Renal cortical epithelial cell (primary cell): ENCODE data around the gene IL17B. TPM values are rescaled to one million over a fixed set of nuclear protein-coding genes. Genes with fewer than 3 reads are reported as not detected.

Source experiments
- DNase-seq: peaks from one replicate; pipeline ENCODE4 v3.0.0-alpha.2; 2011; ENCODE audit warnings: low read depth
- total RNA-seq: library from RNA; depleted of rRNA; stranded (reverse); fragments of >200 nt; gene quantifications from 2 replicates; pipeline ENCODE4 v1.2.3, GENCODE V29; 2014

The IL17B gene
- total RNA-seq, 1 donor from 2014 or later, result not detected

- no peak for DNase-seq
These were observed 35.4 kb upstream of the IL17B start for GRCh38 chr5:149414405-149415065.

- DNase-seq, result no peak
These were observed 34.6 kb upstream of the IL17B start for GRCh38 chr5:149413477-149414210.

GRCh38 chr5:149412783-149413476 is 33.8 kb upstream of the IL17B start:
- no peak for DNase-seq

GRCh38 chr5:149411738-149412519 is 32.8 kb upstream of the IL17B start:
- no peak for DNase-seq

- DNase-seq, result no peak
These were observed 31.8 kb upstream of the IL17B start for GRCh38 chr5:149410721-149411432.

GRCh38 chr5:149410071-149410470 is 31.0 kb upstream of the IL17B start:
- no peak for DNase-seq

- DNase-seq, result no peak
These were observed 30.3 kb upstream of the IL17B start for GRCh38 chr5:149409268-149409948.

- no peak for DNase-seq
These were observed 29.4 kb upstream of the IL17B start for GRCh38 chr5:149408252-149409099.

- DNase-seq, result no peak
These were observed 28.5 kb upstream of the IL17B start for GRCh38 chr5:149407323-149408251.

GRCh38 chr5:149406979-149407306 is 27.9 kb upstream of the IL17B start:
- DNase-seq, result no peak

- no peak for DNase-seq
These were observed 27.3 kb upstream of the IL17B start for GRCh38 chr5:149406203-149406978.

GRCh38 chr5:149405550-149406202 is 26.6 kb upstream of the IL17B start:
- no peak for DNase-seq

GRCh38 chr5:149404746-149405549 is 25.9 kb upstream of the IL17B start:
- no peak for DNase-seq

GRCh38 chr5:149403923-149404745 is 25.0 kb upstream of the IL17B start:
- DNase-seq, result no peak

- DNase-seq, result no peak
These were observed 23.2 kb upstream of the IL17B start for GRCh38 chr5:149402291-149402690.

- DNase-seq, result no peak
These were observed 22.0 kb upstream of the IL17B start for GRCh38 chr5:149401051-149401450.
